ENCODE results near the gene RPL10. TPM values are rescaled to one million over a fixed set of nuclear protein-coding genes. Genes with fewer than 3 reads are reported as not detected.

RPL10 gene
- total RNA-seq, 4 donors from 2014 or later: 6,220 to 8,957 (median 7,673) TPM

- peak; percentile 69 for DNase-seq (ENCODE audit: low spot score)
- TF ChIP-seq CTCF (IDR thresholded peaks at IDR 0.05): no peak
- ATAC-seq (ENCODE audit: low FRiP score): peak; percentile 65
Observed at GRCh38 chrX:154368630-154369448, 29.3 kb upstream of the RPL10 start.

DNA sequence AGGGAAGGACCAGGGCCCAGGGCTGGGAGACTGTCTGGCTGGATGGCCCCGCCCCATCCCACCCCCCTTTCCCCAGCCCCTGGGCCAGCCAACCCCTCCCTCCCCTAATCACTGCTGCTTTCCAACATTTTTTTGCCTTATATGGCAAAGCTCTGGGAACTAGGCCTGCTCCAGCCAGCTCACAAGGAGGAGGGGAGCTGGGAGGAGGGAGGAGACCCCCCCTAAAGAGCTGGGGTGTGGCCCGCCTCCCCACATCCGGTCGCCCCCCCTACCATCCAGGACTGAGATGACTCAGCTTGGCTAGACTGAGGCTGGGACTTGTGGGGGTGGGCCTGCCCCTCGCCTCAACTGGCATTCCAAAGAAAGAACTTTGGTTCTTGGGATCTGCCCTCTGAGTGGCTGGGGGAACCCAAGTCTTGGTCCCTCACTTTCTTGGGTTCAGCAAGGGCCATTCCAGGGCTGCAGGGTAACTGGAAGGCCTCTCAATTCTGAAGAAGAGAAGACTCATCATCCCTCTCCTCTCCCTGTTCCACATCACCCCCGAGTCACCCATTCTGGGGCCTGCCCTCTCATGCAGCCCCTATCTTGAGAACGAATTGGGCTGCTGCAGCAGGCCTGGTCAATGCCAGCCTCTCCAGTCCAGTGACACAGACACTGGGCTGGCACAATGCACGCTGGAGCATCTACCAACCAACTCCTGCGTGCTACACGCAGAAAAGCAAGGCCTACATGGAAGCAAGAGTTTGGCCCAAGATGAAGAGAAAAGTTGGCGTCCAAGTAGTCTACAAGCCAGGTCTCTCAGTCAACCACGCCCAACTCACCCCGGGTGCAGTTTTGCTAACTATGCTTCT is 28.5 kb upstream of the RPL10 start:
- peak; percentile 57 for ATAC-seq (ENCODE audit: low FRiP score)
- DNase-seq (ENCODE audit: low spot score): peak; percentile 37
- no peak for TF ChIP-seq CTCF (IDR thresholded peaks at IDR 0.05)

DNA sequence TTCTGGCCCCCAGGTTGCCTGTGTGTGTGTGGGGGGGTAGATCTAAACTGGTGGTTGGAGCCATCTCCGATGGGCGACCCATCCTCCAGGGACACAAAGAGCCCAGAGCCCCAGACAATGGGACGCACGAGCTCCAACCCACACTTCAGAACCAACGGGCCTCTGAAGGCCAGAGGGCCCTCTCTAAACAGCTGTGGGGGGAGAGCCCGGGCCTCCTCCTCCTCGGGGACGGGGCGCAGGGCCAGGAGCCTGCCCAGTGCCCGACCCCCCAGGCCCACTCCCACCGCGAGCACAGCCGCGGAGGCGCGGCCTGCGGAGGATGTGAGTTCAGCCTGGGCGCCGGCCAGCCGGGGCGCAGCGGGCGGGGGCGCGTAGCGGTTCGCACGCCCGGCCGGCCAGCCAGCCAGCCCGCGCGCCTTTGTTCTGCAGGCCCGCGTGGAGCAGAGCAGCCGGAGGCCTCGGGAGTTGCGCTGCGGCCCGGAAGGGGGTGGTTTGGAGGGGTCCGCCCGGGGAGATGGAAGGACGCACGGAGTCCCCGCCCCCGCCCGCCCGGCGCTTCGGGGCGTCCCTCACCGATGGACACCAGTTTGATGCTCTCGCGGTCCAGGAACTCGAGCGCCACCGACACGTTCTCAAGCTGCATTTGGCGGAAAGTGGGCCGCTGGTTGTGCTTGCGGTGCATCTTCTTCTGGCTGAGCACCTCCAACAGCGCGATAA is 27.7 kb upstream of the RPL10 start:
- ATAC-seq (ENCODE audit: low FRiP score) (no peak), DNase-seq (ENCODE audit: low spot score) (no peak)
- TF ChIP-seq CTCF (IDR thresholded peaks at IDR 0.05): no peak

DNA sequence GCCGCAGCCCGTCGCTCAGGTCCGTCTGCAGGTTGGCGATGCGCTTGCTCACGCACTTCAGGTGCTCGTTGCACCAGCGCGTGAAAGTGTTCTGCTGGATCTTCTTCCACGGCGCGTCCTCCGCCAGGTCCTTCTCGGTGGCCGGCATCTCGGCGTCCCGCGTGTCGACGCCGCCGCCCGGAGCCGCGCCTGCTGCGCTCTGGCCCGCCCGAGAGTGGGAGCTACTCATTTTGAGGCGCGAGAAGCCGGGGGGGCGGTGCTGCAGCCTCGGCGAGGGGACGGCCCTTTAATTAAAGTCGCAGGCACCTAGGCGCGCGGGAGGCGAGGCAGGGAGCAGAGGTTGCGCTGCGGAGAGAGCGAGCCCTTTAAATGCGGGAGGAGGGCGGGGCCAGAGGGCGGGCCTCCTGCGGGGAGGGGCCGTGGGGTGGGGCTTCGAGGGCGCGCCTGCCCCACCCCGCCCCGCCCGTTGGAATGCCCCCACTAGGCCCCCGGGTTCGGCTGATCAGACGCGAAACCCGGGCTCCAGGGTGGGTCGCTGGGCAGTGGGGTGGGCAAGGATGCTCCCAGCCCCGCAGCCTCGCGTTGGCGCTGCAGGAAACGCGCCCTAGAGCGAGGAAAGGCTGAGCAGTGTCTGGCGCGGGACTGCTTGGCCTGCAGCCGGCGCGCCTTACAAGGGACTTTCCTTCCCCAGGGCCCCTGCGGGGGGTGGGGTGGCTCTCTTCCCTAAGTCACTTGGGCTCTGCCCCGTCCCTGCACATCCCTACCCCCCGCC is 27.0 kb upstream of the RPL10 start:
- peak; percentile 55 for ATAC-seq (ENCODE audit: low FRiP score)
- TF ChIP-seq CTCF (IDR thresholded peaks at IDR 0.05): no peak
- peak; percentile 73 for DNase-seq (ENCODE audit: low spot score)

GRCh38 chrX:154371789-154372300 is 26.3 kb upstream of the RPL10 start:
- no peak for ATAC-seq (ENCODE audit: low FRiP score)
- TF ChIP-seq CTCF (IDR thresholded peaks at IDR 0.05): no peak
- DNase-seq (ENCODE audit: low spot score): no peak

GRCh38 chrX:154372612-154373022 is 25.6 kb upstream of the RPL10 start:
- TF ChIP-seq CTCF (IDR thresholded peaks at IDR 0.05): no peak
- no peak for ATAC-seq (ENCODE audit: low FRiP score)
- no peak for DNase-seq (ENCODE audit: low spot score)
